G401 (cell line): ENCODE results near the gene INPP5J. TPM values are rescaled to one million over a fixed set of nuclear protein-coding genes. Genes with fewer than 3 reads are reported as not detected.

ENCODE experiments used
- DNase-seq: peaks from one replicate; pipeline ENCODE4 v3.0.0-alpha.2; 2015; ENCODE audit warnings: low spot score
- in situ Hi-C: cut with HindIII; loops from 2 replicates; pipeline ENCODE4 v1.10.0; 2016; ENCODE audit warnings: low sequenced_read_pairs, mixed read lengths
- total RNA-seq: library from RNA; depleted of rRNA; stranded (reverse); fragments of >200 nt; shearing (Covaris generic); gene quantifications from 2 replicates; pipeline ENCODE4 v1.2.3, GENCODE V29; 2014; rRNA removed

INPP5J gene
- total RNA-seq, 1 experiment from 2014 or later, result 3.0 TPM

- DNase-seq, result no peak
- in situ Hi-C loops, result no loop called here
Measured at GRCh38 chr22:31177420-31178162, 54.8 kb downstream of the INPP5J start.

- DNase-seq, result no peak
- in situ Hi-C loops, result no loop called here
Measured at GRCh38 chr22:31178859-31179258, 56.1 kb downstream of the INPP5J start.

GRCh38 chr22:31179345-31179744 is 56.6 kb downstream of the INPP5J start:
- DNase-seq, result no peak
- in situ Hi-C loops, result no loop called here

GRCh38 chr22:31184015-31184414 is 61.2 kb downstream of the INPP5J start:
- in situ Hi-C loops, result no loop called here
- DNase-seq, result no peak

Other genes starting within 250 kb of the INPP5J start
- gene MORC2, start 154.2 kb upstream of the INPP5J start, total RNA-seq, result 17.5 and 28.8 TPM in 2 replicates
- gene TUG1, start 153.7 kb upstream of the INPP5J start, total RNA-seq, result 34.4 and 41.8 TPM in 2 replicates
- gene SMTN, start 41.6 kb upstream of the INPP5J start, total RNA-seq, result 27.9 and 38.9 TPM in 2 replicates
- gene SELENOM, start 15.4 kb upstream of the INPP5J start, total RNA-seq, result 55.1 and 115 TPM in 2 replicates
- gene PLA2G3, start 17.5 kb downstream of the INPP5J start, total RNA-seq, result 4.4 and 4.9 TPM in 2 replicates
- gene RNF185, start 37.2 kb downstream of the INPP5J start, total RNA-seq, result 45.7 and 54.8 TPM in 2 replicates
- 49.9 and 58.0 TPM in 2 replicates for gene LIMK2, start 89.3 kb downstream of the INPP5J start, total RNA-seq
- gene PIK3IP1, start 169.5 kb downstream of the INPP5J start, total RNA-seq, result 9.3 and 12.5 TPM in 2 replicates
- gene PATZ1, start 223.4 kb downstream of the INPP5J start, total RNA-seq, result 30.2 and 30.8 TPM in 2 replicates